HCEC 1CT (cell line): Measurements from ENCODE around the gene REV1.

Source experiments
- DNase-seq: peaks from one replicate; pipeline ENCODE4 v3.0.0-alpha.2; 2017

The REV1 gene

DNA sequence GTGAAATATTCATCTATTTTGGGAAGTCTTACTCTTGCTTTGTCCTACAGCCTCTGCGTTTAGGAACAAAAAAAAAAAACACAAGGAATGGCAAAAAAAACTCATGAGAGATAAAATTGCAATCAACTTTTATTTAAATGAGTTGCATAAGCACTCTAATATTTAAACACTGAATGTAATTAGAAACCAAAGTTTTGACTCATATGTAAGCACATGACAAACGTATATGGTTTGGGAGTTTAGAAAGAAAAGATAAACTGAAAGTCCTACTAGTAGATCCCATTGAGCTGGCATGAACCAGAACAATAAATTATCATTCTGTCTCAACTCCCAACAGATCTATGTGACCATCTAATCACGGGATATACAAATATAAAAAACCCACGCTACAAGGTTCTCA, 44.8 kb downstream of the REV1 start:
- DNase-seq, result peak; percentile 59

DNA sequence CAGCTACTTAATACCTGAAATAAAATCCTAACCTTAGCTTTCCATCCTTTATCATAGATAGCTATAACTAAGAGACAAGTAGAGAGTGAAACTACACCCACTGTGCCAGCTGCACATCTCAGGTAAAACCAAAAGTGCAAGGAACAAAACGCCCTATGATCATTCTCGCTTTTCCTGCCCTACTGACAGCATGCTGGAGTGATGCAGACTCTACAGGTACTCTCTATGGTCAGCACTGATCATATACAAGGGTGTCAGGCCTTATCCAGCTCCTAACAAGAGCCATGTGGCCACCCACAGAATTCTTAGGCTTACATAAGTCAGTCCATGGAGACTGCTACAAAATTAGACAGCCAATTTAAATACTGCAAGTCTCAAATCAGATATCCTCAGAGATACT, 45.6 kb downstream of the REV1 start:
- DNase-seq, result no peak

- DNase-seq, result no peak
Observed at GRCh38 chr2:99442837-99443236, 47.0 kb downstream of the REV1 start.

GRCh38 chr2:99439971-99440505, 49.8 kb downstream of the REV1 start:
- DNase-seq, result no peak

DNA sequence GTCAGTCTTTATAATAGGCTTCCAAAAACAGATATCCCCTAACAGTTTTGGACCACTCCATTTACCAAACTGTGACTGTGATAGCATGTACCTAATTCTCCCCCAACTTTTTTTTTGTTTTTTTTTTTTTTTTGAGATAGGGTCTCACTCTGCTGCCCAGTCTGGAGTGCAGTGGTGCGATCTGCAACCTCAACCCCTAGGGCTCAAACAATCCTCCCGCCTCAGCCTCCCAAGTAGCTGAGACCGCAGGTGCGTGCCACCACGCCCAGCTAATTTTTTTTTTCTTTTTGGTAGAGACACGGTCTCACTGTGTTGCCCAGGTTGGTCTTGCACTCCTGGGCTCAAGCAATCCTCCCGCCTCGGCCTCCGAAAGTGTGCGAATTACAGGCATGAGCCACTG, 52.9 kb downstream of the REV1 start:
- no peak for DNase-seq

GRCh38 chr2:99433340-99433739, 56.5 kb downstream of the REV1 start:
- no peak for DNase-seq

DNA sequence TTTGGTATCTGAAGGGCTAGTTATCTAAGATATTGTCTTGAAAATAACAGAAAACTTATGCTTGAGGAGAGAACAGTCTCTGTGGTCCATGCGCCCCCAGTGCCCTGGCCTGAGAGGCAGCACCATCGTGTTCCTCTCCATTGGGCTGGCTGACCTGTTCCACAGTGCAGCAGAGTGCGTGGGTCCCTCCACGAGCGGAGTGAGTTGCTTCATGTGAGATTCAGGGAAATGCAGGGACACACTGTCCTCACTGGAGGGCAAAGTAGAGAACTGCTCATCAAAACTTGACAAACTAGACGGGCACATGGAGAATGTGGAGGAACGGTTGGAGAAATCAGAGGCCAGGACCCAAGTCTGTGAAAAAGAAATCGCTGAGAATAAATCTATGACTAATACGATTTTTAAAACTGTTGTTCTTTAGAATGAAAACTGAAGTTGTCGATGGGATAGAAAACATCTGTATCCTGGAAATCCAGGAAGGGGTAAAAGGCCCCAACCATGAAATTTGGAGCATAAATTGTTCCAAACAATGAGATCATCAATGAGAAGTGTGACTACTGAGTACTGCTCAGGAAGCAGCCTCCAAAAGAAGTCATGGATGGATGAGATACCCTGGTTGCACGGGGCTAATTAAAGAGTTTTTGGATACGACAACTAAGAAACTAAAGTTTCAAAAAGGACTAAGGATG, 58.1 kb downstream of the REV1 start:
- peak; percentile 30 for DNase-seq

DNA sequence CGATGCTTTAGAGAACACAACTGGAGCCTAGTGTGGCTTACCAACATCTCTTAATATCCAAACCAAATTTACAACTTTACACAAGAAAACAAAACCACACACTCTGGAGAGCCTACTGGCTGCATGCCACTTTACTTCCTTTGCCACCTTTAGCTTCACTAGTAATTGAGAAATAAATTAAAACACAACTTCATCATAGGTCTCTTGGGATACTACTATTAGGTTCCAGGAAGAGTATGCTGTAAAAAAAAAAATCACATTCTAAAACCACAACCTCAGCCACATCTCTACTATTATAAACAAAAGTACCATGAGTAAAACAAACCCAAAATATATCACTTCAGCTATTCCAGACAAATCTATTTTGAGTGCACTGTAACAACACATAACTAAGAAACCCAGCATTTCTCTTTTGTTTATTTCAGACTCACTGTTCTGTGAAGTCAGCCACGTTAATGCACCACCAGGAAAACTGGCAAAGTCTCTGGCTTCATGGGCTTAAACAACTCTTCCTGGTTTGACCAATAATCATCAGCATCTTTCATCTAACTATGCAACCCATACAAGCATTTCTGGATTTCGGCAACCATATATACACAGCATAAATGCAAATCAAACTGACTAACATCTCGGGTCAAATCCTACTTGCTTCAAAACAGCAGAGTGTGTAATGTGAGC, 59.1 kb downstream of the REV1 start:
- DNase-seq, result peak; percentile 72

DNA sequence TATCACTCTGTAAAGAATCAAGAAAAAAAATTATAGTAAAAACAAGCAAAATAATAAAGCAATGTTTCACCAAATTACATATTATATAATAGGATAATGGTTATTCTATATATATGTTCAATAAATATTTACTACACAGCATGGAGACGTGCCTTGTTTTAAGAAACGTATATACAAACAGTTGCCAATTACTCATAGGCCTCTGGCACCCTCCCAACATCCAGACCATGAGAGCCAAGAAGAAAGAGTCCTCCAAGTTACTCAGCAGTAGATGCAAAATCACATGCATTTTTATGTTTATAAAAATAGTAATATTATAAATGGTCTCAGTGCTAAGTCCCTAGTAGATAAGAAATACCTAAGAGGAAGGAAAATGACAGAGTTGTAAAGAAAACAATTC, 64.8 kb downstream of the REV1 start:
- peak; percentile 82 for DNase-seq

- no peak for DNase-seq
Observed at GRCh38 chr2:99424371-99424770, 65.4 kb downstream of the REV1 start.

- DNase-seq, result no peak
Observed at GRCh38 chr2:99422599-99422998, 67.2 kb downstream of the REV1 start.

DNA sequence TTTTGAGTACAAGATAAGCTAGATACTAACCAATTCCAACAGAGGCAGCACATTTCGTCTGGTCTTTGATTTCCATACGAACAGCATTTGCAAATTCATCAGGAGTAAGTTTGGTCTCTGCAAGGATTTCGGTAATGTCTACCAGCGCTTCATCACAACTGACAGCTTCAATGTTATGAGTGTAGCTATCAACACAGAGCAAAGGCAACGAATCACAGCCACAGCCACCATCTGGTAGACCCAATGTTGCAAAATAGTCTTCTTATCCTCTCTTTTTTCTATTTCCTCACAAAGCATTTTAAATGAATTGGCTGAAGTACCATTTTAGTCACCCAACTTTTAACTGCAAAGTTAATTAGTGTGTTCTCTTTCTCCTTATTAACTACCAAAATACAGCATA, 68.3 kb downstream of the REV1 start:
- DNase-seq, result peak; percentile 38

GRCh38 chr2:99420751-99421299, 69.0 kb downstream of the REV1 start:
- peak; percentile 43 for DNase-seq

GRCh38 chr2:99420031-99420430, 69.8 kb downstream of the REV1 start:
- peak; percentile 41 for DNase-seq

DNA sequence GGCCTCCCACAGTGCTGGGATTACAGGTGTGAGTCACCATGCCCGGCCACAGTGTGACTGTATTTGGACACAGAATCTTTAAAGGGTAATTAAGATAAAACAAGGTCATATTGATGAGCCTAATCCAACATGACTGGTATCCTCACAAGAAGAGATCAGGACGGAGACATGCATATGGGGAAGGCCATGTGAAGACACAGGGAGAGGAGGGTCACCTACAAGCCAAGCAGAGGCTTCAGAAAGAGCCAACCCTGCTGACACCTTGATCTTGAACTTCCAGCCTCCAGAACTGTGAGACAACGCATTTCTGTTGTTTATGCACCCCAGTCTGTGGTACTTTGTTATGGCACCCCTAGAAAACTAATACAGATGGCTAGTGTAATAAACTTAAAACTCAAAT, 72.4 kb downstream of the REV1 start:
- DNase-seq, result no peak

- no peak for DNase-seq
Observed at GRCh38 chr2:99414566-99414965, 75.3 kb downstream of the REV1 start.

- no peak for DNase-seq
Observed at GRCh38 chr2:99410276-99410675, 79.5 kb downstream of the REV1 start.

- no peak for DNase-seq
Observed at GRCh38 chr2:99406137-99406536, 83.7 kb downstream of the REV1 start.

- DNase-seq, result no peak
Observed at GRCh38 chr2:99404797-99405669, 84.8 kb downstream of the REV1 start.

GRCh38 chr2:99404039-99404796, 85.6 kb downstream of the REV1 start:
- no peak for DNase-seq

- no peak for DNase-seq
Observed at GRCh38 chr2:99403524-99403923, 86.3 kb downstream of the REV1 start.

DNA sequence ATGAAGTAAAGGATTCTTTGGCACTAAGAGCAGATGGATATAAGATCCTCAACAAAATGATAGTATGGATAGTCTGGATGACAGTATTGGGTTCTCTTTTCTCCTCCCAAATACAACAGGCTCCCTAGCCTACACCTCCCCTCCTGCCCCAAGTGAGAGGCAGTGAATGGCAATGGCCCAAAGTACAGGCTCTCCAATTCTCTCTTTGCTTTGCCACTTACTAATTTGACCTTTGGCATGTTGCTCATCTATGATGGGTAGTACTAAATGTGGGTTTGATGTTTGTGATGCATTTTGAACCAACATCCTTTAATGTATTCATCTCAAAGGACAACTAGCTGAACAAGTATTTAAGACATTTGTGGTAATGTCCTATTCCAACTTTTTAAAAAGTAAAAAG, 86.7 kb downstream of the REV1 start:
- DNase-seq, result peak; percentile 65
